Transverse colon (tissue), 4 donors: ENCODE measurements around the gene ADAM12. TPM values are rescaled to one million over a fixed set of nuclear protein-coding genes. Genes with fewer than 3 reads are reported as not detected.

ENCODE experiments used
- DNase-seq: peaks from one replicate; pipeline ENCODE4 v3.0.0-alpha.2; 2019
- H3K27ac ChIP-seq, 4 donors: fragments of 200-600 bp; sonication (generic); 2 replicates each; pipeline ENCODE4 v1.5.1; 2016 to 2018; ENCODE audit warnings: inconsistent platforms in 4 of 4
- H3K27me3 ChIP-seq: fragments of 200-600 bp; sonication (generic); 2 replicates; pipeline ENCODE4 v1.5.1; 2017; ENCODE audit warnings: inconsistent platforms
- H3K36me3 ChIP-seq, 4 donors: fragments of 200-600 bp; sonication (generic); 2 replicates each; pipeline ENCODE4 v1.5.1; 2017 to 2019; ENCODE audit warnings: inconsistent platforms in 4 of 4
- H3K4me1 ChIP-seq, 4 donors: fragments of 200-600 bp; sonication (generic); 2 replicates each; pipeline ENCODE4 v1.5.1; 2017 to 2020; ENCODE audit warnings: inconsistent platforms in 4 of 4
- H3K4me3 ChIP-seq, 4 donors: fragments of 200-600 bp; sonication (generic); 1 replicate in 1 of 4; 2 replicates in 3 of 4; pipeline versions ENCODE4 v1.5.1 to v1.6.1; 2017 to 2019; ENCODE audit warnings: inconsistent platforms in 4 of 4
- H3K9me3 ChIP-seq, 2 donors: fragments of 200-600 bp; sonication (generic); 2 replicates each; pipeline ENCODE4 v1.5.1; 2017 to 2019; ENCODE audit warnings: inconsistent platforms in 2 of 2
- CTCF ChIP-seq, 5 experiments: fragments of 200-600 bp in 3 of 5; fragments of 450-650 bp in 2 of 5; sonication (generic) in 3 of 5; IDR thresholded peaks; 1 replicate in 2 of 5; 2 replicates in 3 of 5; pipeline ENCODE4 v1.5.1; 2016 to 2017; ENCODE audit warnings: antibody characterized with exemption in 5 of 5, inconsistent platforms in 3 of 5, mild to moderate bottlenecking in 2 of 5, moderate library complexity in 1 of 5
- EP300 ChIP-seq: sonication (generic); formaldehyde crosslinking; IDR thresholded peaks from one replicate; pipeline ENCODE4 v1.6.1; 2017; ENCODE audit warnings: antibody characterized with exemption, low read depth
- POLR2A ChIP-seq: fragments of 450-650 bp; IDR thresholded peaks from one replicate; pipeline ENCODE4 v1.6.1; 2016; ENCODE audit warnings: antibody characterized with exemption, mild to moderate bottlenecking, moderate library complexity
- POLR2AphosphoS5 ChIP-seq, 3 donors: sonication (generic); formaldehyde crosslinking; IDR thresholded peaks; one replicate each; pipeline ENCODE4 v1.6.1; 2016; ENCODE audit warnings: antibody characterized with exemption in 3 of 3
- WGBS, 2 donors: methylation state at CpG; one replicate each; pipeline ENCODE4 v1.1.5; 2018; ENCODE audit warnings: low coverage in 1 of 2; 5-methylcytosine and 5-hydroxymethylcytosine counted together
- in situ Hi-C, 4 donors: fragments of 200-750 bp; cut with MboI; loops; one replicate each; pipeline versions ENCODE4 v1.15.0 to v1.15.1; 2017; ENCODE audit warnings: low sequenced_read_pairs in 3 of 4, low pct_ligation_motif_present in 1 of 4, low pct_unique_long_range_greater_than_20kb in 1 of 4
- intact Hi-C: fragments of 100-400 bp; cut with DNase I; formaldehyde crosslinking; loops from one replicate; pipeline ENCODE4 v1.15.1; 2023; ENCODE audit warnings: low total_unique reads
- small RNA-seq, 4 donors: library from RNA; depleted of rRNA; stranded (forward); fragments of <200 nt; gene quantifications; one replicate each; pipeline ENCODE3, GENCODE V24; 2016
- total RNA-seq, 4 donors: library from RNA; depleted of rRNA; stranded (reverse); fragments of >200 nt; gene quantifications; one replicate each; pipeline ENCODE4 v1.1.0, GENCODE V29; 2016

Gene ADAM12
- total RNA-seq, 4 donors from 2014 or later: 0.14 to 2.2 (median 1.1) TPM; not detected in 1

GRCh38 chr10:125967533-125967932 is 420.7 kb downstream of the ADAM12 start:
- no peak for DNase-seq
- intact Hi-C loops (no loop called here), in situ Hi-C loops (no loop called here)
- Histone ChIP-seq H3K27me3 (no peaks in the 10 kb centered on the region), H3K4me1 (no peaks in the 10 kb centered on the region), H3K27ac (no peak overlapping the region), H3K9me3 (no peaks in the 10 kb centered on the region), H3K36me3 (no peaks in the 10 kb centered on the region), H3K4me3 (no peak overlapping the region)
- no peak for TF ChIP-seq CTCF (IDR thresholded peaks at IDR 0.05)
- TF ChIP-seq POLR2AphosphoS5 (IDR thresholded peaks at IDR 0.05): no peak
- TF ChIP-seq EP300: no peak
- no peak for TF ChIP-seq POLR2A
- 73 to 92% methylated on average over 1 of the region's 1 CpG for WGBS, 2 donors

GRCh38 chr10:125964558-125964957 is 423.7 kb downstream of the ADAM12 start:
- H3K4me1 ChIP-seq: no peaks in the 10 kb centered on the region

More at GRCh38 chr10:125964558-125964957, 423.7 kb downstream of the ADAM12 start:
- 80 to 87% methylated on average over 1 to 2 of the region's 2 CpGs for WGBS, 2 donors
- Histone ChIP-seq H3K36me3 (no peaks in the 10 kb centered on the region), H3K4me3 (no peak overlapping the region), H3K9me3 (no peaks in the 10 kb centered on the region), H3K27me3 (no peaks in the 10 kb centered on the region), H3K27ac (no peak overlapping the region)
- intact Hi-C loops (no loop called here), in situ Hi-C loops (no loop called here)
- TF ChIP-seq POLR2AphosphoS5 (IDR thresholded peaks at IDR 0.05): no peak
- no peak for TF ChIP-seq POLR2A
- no peak for TF ChIP-seq CTCF (IDR thresholded peaks at IDR 0.05)
- TF ChIP-seq EP300: no peak
- no peak for DNase-seq

Small RNAs within 50 kb of the gene (small RNA-seq; reads per million reads assigned to genes)
- gene RNA5SP328: 0 reads per million in 4 donors
